GM13976 (cell line): Measurements from ENCODE around the gene FNDC3B.

ENCODE experiments used
- DNase-seq: peaks from one replicate; pipeline ENCODE4 v3.0.0; 2012; ENCODE audit warnings: low spot score
- CTCF ChIP-seq: IDR thresholded peaks from 2 replicates; pipeline ENCODE4 v1.5.1; 2012; ENCODE audit warnings: borderline replicate concordance, mild to moderate bottlenecking; ENCODE audit not compliant: insufficient read depth; ENCODE audit errors: extremely low read depth, missing control alignments, control extremely low read depth
- in situ Hi-C: fragments of 300-500 bp; cut with MboI; formaldehyde crosslinking; loops from one replicate; pipeline ENCODE4 v1.12.0; 2022; ENCODE audit warnings: low sequenced_read_pairs, mixed read lengths, inconsistent platforms; ENCODE audit not compliant: unreplicated experiment

The FNDC3B gene

GRCh38 chr3:172373912-172374311 is 334.5 kb downstream of the FNDC3B start:
- TF ChIP-seq CTCF = no peak
- in situ Hi-C loops = no loop called here
- DNase-seq = no peak

- no peak for TF ChIP-seq CTCF
- DNase-seq = no peak
- in situ Hi-C loops = no loop called here
Observed at GRCh38 chr3:172375206-172375850, 335.9 kb downstream of the FNDC3B start.

- no peak for TF ChIP-seq CTCF
- in situ Hi-C loops = no loop called here
Observed at GRCh38 chr3:172376402-172376801, 337.0 kb downstream of the FNDC3B start.

GRCh38 chr3:172376881-172377280 is 337.5 kb downstream of the FNDC3B start:
- TF ChIP-seq CTCF = no peak
- in situ Hi-C loops = no loop called here
- DNase-seq = no peak

More at GRCh38 chr3:172376402-172376801, 337.0 kb downstream of the FNDC3B start:
- DNase-seq = no peak

DNA sequence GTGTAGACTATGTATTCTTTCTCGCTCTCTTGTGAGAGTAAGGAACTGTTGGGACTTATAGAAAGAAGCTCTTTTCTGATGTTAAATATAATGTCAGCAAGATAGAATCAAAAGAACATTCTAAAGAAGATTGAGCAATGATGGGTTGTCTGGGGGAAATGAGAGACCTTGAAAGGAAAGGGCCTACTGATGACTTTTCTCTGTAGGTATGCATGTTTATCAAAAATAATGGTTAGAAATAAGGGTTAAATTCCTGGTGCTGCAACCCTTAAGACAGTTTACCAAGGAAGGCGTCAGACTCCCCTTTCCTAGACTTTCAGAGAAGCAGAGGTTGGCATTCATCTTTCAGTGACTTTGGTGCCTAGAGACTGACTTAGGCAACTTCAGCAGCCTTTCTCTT is 339.1 kb downstream of the FNDC3B start:
- TF ChIP-seq CTCF = no peak
- in situ Hi-C loops = no loop called here
- no peak for DNase-seq

GRCh38 chr3:172379372-172379771 is 340.0 kb downstream of the FNDC3B start:
- in situ Hi-C loops = no loop called here
- TF ChIP-seq CTCF = no peak
- DNase-seq = no peak
